GM21360 (cell line): Measurements from ENCODE around the gene PTGES2.
"Not testable (repeated sequence)": the region's sequence is repeated elsewhere in the genome, so short reads cannot be mapped to it uniquely, and the experiment has no call there.

Source experiments
- ATAC-seq: cut with Tn5 transposase; IDR thresholded peaks from one replicate; pipeline ENCODE4 v1.9.1; 2021; ENCODE audit warnings: mild to moderate bottlenecking, moderate library complexity; ENCODE audit not compliant: unreplicated experiment

The PTGES2 gene

GRCh38 chr9:128139621-128140020 is 12.1 kb upstream of the PTGES2 start:
- no peak for ATAC-seq

- no peak for ATAC-seq
Observed at GRCh38 chr9:128138001-128138400, 10.5 kb upstream of the PTGES2 start.

- no peak for ATAC-seq
Observed at GRCh38 chr9:128136816-128137793, 9.6 kb upstream of the PTGES2 start.

DNA sequence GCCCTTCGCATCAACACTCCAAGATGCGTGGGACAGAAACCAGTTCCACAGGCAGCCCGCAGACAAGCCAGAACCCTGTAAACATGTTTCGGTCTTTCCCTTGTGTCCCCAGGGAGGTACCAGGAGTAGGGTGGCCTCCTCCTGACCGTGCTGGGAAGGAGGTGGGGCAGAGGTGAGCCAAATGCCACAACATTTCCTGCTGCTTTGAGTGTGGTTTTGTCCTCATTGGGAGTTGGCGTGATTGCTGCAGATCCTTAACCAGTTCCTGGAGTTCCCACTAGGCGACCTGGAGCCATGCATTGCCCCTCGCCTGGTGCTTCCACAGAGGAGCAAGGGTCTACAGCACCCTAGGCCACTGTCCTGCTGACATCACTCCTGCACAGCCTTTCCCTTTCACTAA is 8.0 kb upstream of the PTGES2 start:
- ATAC-seq, result not testable (repeated sequence)

DNA sequence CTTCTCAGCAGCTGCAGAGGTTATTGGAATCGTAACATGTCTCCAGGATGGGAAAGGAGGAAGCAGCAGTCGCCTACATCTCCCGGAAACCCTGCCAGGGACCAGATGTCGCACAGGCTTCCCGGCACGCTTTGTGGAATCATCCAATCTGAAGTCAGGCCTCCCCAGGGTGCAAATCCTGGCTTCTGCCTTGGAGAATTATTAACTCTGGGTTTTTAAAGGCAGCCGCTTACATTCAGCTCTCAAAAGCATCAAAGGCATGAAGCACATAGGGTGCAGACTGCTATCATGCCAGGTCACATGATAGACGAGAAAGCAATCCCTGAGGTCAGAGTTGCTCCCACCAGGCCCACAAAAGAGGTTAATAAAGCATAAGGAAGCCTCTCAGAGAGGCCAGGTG is 4.6 kb upstream of the PTGES2 start:
- ATAC-seq, result not testable (repeated sequence)

- not testable (repeated sequence) for ATAC-seq
Observed at GRCh38 chr9:128131346-128131745, 3.8 kb upstream of the PTGES2 start.

DNA sequence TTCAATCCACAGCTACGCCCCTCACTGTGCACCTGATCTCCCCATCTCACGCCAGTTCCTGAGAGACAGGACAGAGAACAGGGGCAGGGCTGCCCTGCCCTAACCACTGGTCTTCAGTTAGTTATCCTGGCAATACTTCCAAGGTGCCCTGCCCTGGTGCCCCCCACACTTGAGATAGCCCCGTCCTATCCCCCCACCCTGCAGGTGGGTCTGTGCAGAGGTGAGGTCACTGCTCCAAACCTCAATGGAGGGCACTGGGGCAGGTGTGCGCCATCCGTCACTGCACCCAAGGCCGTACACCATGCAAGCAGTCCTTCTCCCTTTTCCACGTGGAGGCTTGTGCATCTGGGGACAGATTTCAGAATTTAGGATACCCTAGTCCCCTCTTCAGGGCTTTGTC is 3.1 kb upstream of the PTGES2 start:
- not testable (repeated sequence) for ATAC-seq

DNA sequence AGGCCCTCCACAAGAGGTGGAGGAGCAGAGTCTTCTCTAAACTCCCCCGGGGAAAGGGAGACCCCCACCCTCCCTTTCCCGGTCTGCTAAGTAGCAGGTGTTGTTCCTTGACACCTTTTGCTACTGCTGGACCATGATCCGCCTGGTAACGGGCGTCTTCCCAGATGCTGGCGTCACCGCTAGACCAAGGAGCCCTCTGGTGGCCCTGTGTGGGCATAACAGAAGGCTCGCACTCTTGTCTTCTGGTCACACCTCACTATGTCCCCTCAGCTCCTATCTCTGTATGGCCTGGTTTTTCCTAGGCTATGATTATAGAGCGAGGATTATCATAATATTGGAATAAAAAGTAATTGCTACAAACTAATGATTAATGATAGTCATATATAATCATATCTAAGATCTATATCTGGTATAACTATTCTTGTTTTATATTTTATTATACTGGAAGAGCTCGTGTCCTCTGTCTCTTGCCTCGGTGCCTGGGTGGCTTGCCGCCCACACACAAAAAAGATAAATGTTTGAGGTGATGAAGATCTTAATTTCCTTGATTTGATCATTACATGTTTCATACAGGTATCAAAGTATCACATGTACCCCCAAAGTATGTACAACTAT is 2.6 kb upstream of the PTGES2 start:
- not testable (repeated sequence) for ATAC-seq

DNA sequence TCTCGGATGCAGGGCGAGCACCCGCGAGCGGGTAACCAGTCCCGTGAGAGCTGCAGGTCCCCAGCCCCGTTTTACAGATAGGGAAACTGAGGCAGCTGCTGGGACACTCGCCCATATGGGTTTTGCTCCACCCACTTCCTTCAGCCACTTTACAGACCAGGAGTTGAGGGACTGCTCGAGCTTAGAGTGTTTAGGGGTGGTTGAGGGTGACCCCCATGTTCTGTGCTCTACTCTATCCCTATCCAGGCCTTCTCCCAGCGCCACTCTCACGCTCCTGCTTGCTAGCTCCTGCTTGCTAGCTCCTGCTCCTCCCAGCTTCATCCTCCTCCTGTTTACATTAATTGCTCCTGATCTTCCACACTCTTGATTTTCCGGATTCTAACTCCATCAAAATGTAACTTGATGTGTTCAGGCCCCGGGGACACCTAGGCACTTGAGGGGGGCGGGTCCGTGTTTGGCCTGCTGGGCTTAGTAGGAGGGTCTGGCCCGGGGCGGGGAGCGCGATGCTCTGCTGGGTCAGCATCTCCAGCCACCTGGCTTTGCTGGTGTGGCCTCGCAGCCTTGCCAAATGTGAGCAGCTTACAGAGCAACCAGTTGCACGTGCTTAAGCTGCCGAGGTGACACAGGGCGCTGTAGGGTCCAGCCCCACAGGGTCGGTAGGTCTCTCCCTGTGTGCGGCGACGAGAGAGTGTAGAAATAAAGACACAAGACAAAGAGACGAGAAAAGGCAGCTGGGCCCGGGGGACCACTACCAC is 1.5 kb upstream of the PTGES2 start:
- ATAC-seq, result no peak

DNA sequence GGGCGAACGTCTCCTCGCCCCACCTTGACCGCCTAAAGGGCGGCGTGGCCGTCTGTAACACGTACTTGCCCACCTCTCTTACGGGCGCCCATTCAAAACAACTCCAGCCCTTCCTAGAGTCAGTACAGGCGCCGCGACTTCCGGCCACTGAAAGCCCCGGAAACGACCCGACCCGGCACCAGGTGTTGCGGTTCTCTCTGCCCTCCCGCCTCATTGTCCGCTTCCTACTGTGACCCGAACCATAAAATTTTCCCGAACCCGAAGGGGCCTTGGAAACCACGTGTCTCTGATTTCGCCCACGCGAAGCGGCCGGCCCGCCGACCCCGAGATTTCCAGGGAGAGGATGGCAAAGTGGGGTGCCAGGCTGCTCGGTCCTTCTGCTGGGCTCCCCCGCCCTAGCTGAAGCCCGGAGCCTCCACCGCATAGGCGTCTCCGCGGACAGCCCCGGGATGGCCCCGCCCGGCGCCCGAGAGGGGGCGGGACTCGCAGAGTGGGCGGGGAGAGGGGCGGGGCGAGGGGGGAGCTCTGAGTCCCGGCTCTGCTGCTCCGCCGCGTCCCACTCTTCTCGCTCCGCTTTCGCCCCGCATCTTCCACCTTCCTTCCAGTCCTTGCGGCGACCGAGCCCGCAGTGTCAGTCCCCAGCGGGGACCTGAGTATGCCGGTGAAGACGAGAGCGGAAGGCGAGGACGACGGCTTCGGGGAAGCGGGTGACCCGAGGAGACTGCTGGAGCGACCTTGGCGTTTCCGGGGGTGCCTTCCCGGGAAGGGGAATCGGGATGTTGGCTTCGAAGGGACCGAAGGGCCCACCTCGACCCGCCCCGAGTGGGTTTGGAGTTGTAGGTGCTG is 684 bp upstream of the PTGES2 start:
- peak; percentile 45 for ATAC-seq

DNA sequence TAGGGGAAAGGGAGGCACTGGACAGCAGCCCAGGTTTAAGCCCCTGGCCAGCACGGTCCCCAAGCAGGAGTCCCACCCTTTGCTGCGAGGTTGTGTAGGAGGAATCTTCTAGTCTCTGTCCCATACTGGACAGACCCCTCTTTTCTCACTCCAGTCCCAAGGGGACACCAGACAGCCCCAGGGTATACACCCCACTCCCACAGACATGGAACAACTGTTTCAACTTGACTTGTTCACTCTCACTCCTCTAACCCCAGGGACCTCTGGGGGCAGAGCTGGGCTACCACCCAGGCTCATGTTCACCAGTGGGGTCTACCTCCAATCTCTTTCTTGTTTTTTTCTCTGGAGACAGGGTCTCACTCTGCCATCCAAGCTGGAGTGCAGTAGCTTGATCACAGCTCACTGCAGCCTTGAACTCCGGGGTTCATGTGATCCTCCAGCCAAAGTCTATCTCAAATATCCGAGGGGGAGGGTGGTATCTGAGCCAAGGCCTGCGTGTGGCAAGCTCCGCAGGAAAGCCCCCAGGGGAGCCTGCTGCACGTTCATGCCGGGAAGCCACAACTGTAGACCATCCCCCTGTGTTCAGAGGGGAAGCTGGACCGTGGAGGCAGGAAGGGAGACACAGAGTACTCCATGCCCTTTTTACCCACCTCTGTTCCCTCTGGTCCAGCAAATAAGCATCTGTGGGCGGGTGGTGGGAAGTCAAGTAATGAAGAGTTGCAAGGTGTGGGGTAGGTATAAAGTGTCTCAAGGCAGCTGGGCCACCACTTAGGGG is 1.8 kb downstream of the PTGES2 start:
- ATAC-seq, result no peak

DNA sequence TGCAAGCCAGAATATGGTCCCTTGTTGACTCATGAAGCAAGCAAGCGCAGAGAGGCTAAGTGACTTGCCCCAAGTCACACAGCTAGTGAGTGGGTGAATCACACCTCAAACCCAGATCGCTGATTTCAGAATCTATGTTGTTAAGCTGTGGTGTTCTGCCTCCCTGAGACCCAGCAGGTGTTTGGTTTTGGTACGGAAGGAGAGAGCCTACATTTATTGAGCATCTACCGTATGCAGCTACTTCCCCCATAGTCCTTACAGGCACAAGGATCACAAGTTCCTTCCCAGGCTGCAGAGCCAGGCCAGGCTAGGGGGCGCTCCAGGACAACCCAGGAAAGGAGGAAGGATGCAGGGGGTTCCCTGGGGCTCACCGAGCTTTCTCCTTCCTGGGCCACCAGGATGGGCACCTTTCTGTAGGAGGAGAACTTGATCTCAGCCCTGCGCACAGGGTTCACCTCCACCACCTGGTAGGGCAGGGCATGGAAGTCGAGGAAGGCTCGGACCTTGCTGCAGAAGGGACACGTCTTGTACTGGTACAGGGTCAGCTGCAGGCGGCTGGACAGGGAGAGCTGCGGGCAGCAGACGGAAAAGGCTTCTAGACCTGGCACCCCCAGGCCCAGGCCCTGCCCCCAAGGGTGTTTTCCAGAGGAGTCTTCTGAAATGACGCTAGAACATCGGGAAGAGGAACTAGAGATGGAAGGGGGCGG is 2.5 kb downstream of the PTGES2 start:
- no peak for ATAC-seq

DNA sequence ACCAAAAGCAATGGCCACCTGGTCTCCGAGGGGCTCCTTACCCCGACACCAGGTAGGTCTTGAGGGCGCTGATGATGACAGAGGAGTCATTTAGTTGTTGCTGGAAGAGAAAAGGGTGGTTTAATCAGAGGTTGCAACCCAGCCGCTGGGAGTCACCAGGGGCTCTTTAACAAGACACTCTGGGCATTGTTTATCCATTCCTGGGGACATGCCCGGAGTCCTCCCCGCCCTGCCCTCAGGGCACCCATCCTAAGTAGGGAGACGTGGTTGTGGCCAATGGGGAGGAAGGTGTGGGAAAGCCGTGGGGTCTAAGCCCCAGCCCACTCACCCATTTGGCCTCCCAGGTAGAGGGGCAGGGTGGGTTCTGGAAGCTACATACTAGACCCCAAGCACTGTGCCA is 3.1 kb downstream of the PTGES2 start:
- ATAC-seq, result no peak

- no peak for ATAC-seq
Observed at GRCh38 chr9:128123451-128124080, 4.0 kb downstream of the PTGES2 start.

- ATAC-seq, result no peak
Observed at GRCh38 chr9:128122809-128123175, 4.7 kb downstream of the PTGES2 start.

- no peak for ATAC-seq
Observed at GRCh38 chr9:128121924-128122808, 5.4 kb downstream of the PTGES2 start.

- ATAC-seq, result no peak
Observed at GRCh38 chr9:128121466-128121810, 6.1 kb downstream of the PTGES2 start.
